Aorta (tissue), 5 donors: ENCODE data around the gene NDUFV1. TPM values are rescaled to one million over a fixed set of nuclear protein-coding genes. Genes with fewer than 3 reads are reported as not detected.
A peak's percentile ranks its signal among the peaks of the same experiment; 100 is the strongest.
"Not testable (repeated sequence)": the region's sequence is repeated elsewhere in the genome, so short reads cannot be mapped to it uniquely, and the experiment has no call there.

Experiments used
- ATAC-seq: fragments of 200-7000 bp; cut with Tn5 transposase; one replicate; pipeline ENCODE4 v1.9.1; 2022; ENCODE audit warnings: moderate library complexity; ENCODE audit not compliant: low FRiP score
- DNase-seq, 2 donors: peaks; one replicate each; pipeline ENCODE4 v3.0.0-alpha.2; 2020
- H3K27ac ChIP-seq, 2 donors: one replicate each; pipeline ENCODE4 v1.5.1; 2013; ENCODE audit warnings: low read length in 2 of 2, mild to moderate bottlenecking in 2 of 2, moderate library complexity in 2 of 2, control low read depth in 1 of 2, inconsistent platforms in 1 of 2, low read depth in 1 of 2
- H3K27me3 ChIP-seq, 2 donors: one replicate each; pipeline ENCODE4 v1.6.1; 2013; ENCODE audit warnings: control low read depth in 1 of 2, low read length in 1 of 2, mild to moderate bottlenecking in 1 of 2, moderate library complexity in 1 of 2; ENCODE audit not compliant: insufficient read depth in 2 of 2, control insufficient read depth in 1 of 2
- H3K36me3 ChIP-seq, 2 donors: one replicate each; pipeline ENCODE4 v1.6.1; 2013; ENCODE audit warnings: control low read depth in 1 of 2, low read length in 1 of 2, mild to moderate bottlenecking in 1 of 2; ENCODE audit not compliant: insufficient read depth in 2 of 2, control insufficient read depth in 1 of 2
- H3K4me1 ChIP-seq, 2 donors: one replicate each; pipeline ENCODE4 v1.6.1; 2013; ENCODE audit warnings: low read length in 2 of 2, control low read depth in 1 of 2, mild to moderate bottlenecking in 1 of 2, moderate library complexity in 1 of 2; ENCODE audit not compliant: insufficient read depth in 2 of 2, control insufficient read depth in 1 of 2
- H3K4me3 ChIP-seq, 2 donors: one replicate each; pipeline ENCODE4 v1.5.1; 2013; ENCODE audit warnings: low read length in 2 of 2, control low read depth in 1 of 2, mild to moderate bottlenecking in 1 of 2
- H3K9me3 ChIP-seq: one replicate; pipeline ENCODE4 v1.6.1; 2013; ENCODE audit warnings: mild to moderate bottlenecking, low read length; ENCODE audit not compliant: control insufficient read depth
- whole genome bisulfite sequencing, 2 donors: extraction: QIAGEN DNeasy Blood & Tissue Kit; methylation state at CpG; one replicate each; pipeline ENCODE4 v1.1.7; 2013; 5-methylcytosine and 5-hydroxymethylcytosine counted together
- intact Hi-C, 2 donors: fragments of 100-400 bp; cut with DNase I; formaldehyde crosslinking; loops; one replicate each; pipeline versions ENCODE4 v1.14.2 to v1.15.0; 2022
- polyA plus RNA-seq, 2 donors: library from polyadenylated mRNA; stranded (reverse); fragments of 200-250 nt; gene quantifications; one replicate each; pipeline ENCODE4 v1.2.3, GENCODE V29; 2013
- total RNA-seq, 2 donors: library from RNA; stranded (reverse); fragmentation: NEBNext Ultra II Directional; extraction: Animal tissue kit (Norgen Biotek cat#: 25700); gene quantifications; one replicate each; pipeline ENCODE4 v1.2.1, GENCODE V29; 2021
- donor health status: healthy with polysubstance abuse.
- donor health status: Bipolar disorder and iron deficiency.
- donor health status: DM: no; HTN: no; CAD: no.
- donor health status: DM: no; HTN: no; CAD: no.
- donor health status: DM: yes; HTN: yes; CAD: no.

Gene NDUFV1
- total and polyA plus RNA-seq, 4 donors = 104 to 295 (median 118) TPM

DNA sequence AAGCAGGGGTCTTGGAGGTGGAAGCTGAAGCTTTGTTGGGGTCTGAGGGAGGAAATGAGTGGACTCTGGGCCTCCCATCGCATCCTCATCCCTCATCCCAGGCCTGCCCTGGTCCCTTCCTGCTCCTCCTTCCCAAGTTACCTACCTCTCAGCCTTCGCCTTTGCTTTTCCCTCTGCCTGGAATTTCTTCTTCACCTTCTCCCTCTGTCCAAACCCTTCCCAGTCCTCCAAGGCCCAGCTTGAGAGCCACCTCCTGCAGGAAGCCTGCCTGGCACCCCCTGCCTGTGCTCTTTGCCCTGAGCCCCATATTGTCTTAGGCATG lies 25.1 kb downstream of the NDUFV1 start:
- H3K4me3 ChIP-seq = no peak overlapping the region
- no peak overlapping the region for H3K27ac ChIP-seq
- no peaks in the 10 kb centered on the region for H3K9me3 ChIP-seq
- no peak for DNase-seq
- no peaks in the 10 kb centered on the region for H3K36me3 ChIP-seq
- intact Hi-C loops = loop anchor here in 1 of 2 donors (2.0 kb wide), 1 partner anchor 27 kb away; no protein-coding TSS in a partner anchor
- no peaks in the 10 kb centered on the region for H3K4me1 ChIP-seq
- WGBS, 2 donors = 96 to 100% methylated on average over 1 to 2 of the region's 2 CpGs
- ATAC-seq = no peak
- H3K27me3 ChIP-seq = no peaks in the 10 kb centered on the region

DNA sequence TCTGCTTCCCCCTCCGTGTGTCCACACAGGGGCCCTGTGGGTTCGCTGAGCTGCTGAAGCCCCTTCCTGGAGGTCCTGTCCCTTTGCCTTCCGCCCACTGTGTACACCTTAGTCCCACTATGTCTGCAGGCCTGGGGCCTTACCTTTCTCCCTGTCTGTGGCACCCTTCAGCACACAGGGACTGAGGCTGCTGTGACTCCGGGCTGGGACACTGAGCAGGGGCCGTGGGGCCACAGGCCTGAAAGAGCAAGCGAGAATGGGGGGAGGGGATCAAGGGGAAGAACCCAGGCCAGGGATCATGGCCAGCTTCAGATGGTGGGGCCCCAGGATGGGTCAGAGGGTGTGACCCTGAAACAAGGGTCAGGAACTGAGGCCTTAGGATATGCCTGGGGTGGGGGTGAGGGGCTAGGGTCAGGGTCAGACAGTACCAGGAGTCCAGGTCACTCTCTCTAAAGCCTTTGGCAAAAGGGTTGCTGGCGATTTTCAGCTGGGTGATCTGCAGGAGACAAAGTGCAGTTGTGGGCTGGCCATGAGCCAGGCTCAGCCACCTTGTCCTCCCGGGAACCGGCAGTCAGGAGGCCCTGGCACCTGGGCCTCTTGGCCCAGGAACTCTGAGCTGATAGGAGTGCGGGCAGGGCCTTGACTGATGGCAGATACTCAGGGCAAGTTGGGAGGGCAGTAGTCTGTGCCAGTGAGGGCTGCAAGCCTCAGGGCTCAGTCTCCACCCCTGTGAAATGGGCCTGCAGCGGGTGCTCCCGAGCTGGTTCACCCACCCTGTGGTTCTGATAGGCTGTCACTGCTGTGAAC lies 25.6 kb downstream of the NDUFV1 start:
- intact Hi-C loops = no loop called here
- no peak for ATAC-seq

DNA sequence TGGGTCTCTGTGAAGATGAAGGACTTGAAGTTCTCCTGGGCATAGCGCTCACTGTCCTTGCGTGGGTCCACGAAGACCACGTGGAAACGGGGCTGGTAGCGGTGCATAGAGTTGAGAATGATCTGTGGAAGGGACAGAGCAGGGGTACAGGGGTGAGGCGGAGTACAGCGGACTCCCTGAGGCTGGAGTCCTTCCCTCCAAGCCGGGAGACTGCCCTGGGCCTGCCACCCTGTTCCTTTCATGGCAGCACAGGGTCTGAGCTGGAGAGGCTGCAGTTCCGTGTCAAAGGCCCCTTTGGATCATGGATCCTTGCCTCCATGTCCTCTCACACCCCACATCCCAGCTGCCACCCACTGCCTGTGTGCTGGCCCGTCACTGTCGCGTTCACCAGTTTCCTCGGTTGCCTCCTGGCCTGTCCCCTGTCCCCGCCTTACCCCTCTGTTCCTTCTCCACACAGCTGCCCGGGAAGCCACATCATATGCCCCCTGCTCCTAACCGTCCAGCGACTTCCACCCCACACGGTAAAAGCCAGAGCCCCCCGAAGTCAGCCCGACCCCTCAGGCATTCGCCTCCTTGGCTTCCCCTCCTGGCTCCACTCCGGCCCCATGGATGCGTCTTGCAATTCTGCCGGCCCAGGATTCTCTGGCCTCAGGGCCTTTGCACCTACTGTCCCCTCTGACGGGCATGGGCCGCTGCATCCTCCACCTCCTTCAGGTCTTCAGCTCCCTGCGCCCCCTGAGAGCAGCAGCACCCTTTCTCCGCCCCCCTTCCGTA lies 26.4 kb downstream of the NDUFV1 start:
- 94% methylated on average over 30 of the region's 30 CpGs for WGBS, 2 donors
- H3K9me3 ChIP-seq = no peaks in the 10 kb centered on the region
- H3K4me1 ChIP-seq = no peaks in the 10 kb centered on the region
- no peak overlapping the region for H3K27ac ChIP-seq
- H3K27me3 ChIP-seq = no peaks in the 10 kb centered on the region
- intact Hi-C loops = no loop called here
- H3K4me3 ChIP-seq = no peak overlapping the region
- H3K36me3 ChIP-seq = no peaks in the 10 kb centered on the region
- DNase-seq = peak in 1 of 2 donors; percentile 71
- no peak for ATAC-seq

More for the DNA sequence above, 25.6 kb downstream of the NDUFV1 start:
- H3K27ac ChIP-seq = no peak overlapping the region
- H3K4me1 ChIP-seq = no peaks in the 10 kb centered on the region
- peak in 1 of 2 donors; percentile 74 for DNase-seq
- no peaks in the 10 kb centered on the region for H3K36me3 ChIP-seq
- 88% methylated on average over 12 of the region's 12 CpGs for WGBS, 2 donors
- H3K9me3 ChIP-seq = no peaks in the 10 kb centered on the region
- H3K27me3 ChIP-seq = no peaks in the 10 kb centered on the region
- no peak overlapping the region for H3K4me3 ChIP-seq

DNA sequence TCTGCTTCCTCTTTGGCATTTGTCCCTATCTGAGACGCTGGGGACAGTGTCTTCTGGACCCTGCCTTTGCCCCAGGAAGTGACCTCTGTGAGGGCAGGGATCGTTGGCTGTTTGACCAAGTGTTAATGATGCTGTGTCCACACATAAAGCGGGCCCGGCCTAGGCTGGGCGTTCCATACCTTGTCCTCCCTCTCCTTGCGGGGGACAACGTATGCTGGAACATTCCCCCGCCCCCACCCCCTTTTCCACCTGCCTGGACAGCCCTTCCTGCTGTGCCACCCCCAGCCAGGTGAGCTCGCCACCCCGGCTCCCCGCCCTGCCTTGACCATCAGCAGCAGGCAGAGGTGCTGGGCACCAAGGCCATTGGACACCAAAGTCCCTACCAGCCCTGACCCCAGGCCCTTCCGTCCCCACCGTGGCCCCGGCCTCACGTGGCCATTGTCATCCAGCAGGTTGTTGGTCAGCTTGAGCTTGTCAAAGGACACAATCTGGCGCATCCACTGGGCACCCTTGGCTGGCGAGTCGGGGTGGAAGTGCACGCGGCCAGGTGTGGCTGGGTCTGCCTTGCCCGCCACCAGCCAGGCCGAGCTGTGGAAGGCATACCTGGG lies 27.1 kb downstream of the NDUFV1 start:
- H3K27me3 ChIP-seq = no peaks in the 10 kb centered on the region
- intact Hi-C loops = no loop called here
- 88 to 91% methylated on average over 22 of the region's 22 CpGs for WGBS, 2 donors
- no peaks in the 10 kb centered on the region for H3K4me1 ChIP-seq
- no peak overlapping the region for H3K4me3 ChIP-seq
- no peaks in the 10 kb centered on the region for H3K9me3 ChIP-seq
- no peaks in the 10 kb centered on the region for H3K36me3 ChIP-seq
- peak; percentile 54 to 66 for DNase-seq
- no peak overlapping the region for H3K27ac ChIP-seq
- ATAC-seq = no peak

DNA sequence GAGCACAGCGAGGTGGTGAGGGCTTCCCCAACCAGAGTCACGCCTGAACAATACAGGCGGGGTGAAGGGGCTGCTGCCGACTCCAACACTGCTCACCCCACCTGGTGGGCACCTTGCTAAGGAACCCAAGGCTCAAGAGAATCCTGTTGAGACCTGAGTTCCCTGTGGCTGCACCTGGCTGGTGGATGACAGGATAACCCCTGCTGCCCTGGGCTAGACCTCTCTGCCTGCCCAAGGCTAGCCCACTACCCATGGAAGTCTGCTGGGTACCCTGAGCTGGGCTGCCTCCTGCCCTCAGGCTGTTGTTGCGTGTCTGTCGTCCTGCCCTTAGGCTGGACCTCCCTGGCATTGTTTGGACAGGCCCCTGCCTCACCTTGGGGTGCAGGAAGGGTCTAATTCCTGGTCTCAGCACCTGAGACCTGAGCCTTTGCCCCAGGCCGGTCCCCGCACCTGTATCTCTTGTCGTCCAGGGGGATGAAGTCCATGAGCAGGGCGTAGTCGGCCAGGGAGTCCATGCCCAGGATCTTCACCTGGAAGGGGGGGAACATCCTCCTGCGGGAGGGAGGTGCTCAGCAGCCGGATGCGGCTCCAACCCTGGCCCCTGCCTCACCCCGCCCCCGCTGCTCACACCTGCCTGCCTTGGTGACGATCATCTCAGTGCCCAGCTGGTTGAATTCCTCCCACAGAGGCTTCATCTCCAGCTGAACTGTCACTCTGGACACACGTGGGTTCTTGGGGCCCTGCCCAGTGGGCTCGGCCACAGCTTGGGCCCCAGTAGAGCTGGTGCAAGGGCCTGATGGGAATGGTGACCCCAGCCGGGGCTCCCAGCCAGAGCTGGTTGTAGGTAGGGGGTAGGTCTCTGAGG lies 27.9 kb downstream of the NDUFV1 start:
- no peak overlapping the region for H3K4me3 ChIP-seq
- intact Hi-C loops = no loop called here
- ATAC-seq (no peak), DNase-seq (peak in 1 of 2 donors; percentile 34)
- 77 to 78% methylated on average over 20 of the region's 20 CpGs for WGBS, 2 donors
- no peaks in the 10 kb centered on the region for H3K36me3 ChIP-seq
- H3K9me3 ChIP-seq = no peaks in the 10 kb centered on the region
- H3K27me3 ChIP-seq = no peaks in the 10 kb centered on the region
- H3K4me1 ChIP-seq = no peaks in the 10 kb centered on the region
- H3K27ac ChIP-seq = no peak overlapping the region

DNA sequence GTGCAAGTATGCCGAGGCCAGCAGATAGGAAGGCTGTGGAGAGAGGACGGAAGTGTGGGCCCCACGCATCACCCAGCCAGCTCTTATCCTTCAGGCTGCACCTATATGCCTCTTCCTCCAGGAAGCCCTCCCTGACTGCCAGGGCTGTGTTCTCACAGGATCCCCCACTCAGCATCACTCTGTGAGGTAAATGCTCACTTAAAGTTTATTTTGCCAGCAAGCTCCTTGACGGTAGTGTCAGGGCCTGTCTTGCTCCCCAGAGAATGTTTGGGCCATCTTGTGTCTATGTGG lies 28.4 kb downstream of the NDUFV1 start:
- Histone ChIP-seq H3K9me3 (no peaks in the 10 kb centered on the region), H3K27me3 (no peaks in the 10 kb centered on the region), H3K4me3 (no peak overlapping the region), H3K4me1 (no peaks in the 10 kb centered on the region), H3K27ac (no peak overlapping the region), H3K36me3 (no peaks in the 10 kb centered on the region)
- DNase-seq (peak in 1 of 2 donors; percentile 55), ATAC-seq (no peak)
- intact Hi-C loops = no loop called here
- 83 to 87% methylated on average over 4 of the region's 4 CpGs for WGBS, 2 donors

DNA sequence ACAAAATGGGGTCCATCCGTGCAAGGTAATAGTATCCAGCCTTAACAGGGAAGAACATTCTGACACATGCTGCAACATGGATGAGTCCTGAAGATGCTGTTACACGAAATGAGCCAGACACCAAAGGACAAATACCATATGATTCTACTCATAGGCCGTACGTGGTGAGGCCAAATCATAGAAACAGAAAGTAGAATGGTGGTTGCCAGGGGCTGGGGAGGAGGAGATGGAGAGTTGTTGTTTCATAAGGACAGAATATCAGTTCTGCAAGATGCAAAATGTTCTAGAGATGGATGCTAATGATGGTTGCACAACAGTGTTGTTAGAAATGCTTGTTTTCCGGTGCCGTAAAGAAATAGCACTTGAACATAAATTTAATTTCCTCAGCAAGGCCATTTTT lies 30.2 kb downstream of the NDUFV1 start:
- H3K9me3 ChIP-seq = no peaks in the 10 kb centered on the region
- DNase-seq (no peak), ATAC-seq (no peak)
- intact Hi-C loops = no loop called here
- 85% methylated on average over 6 of the region's 6 CpGs for WGBS, 2 donors
- H3K4me1 ChIP-seq = no peaks in the 10 kb centered on the region
- no peak overlapping the region for H3K27ac ChIP-seq
- no peaks in the 10 kb centered on the region for H3K27me3 ChIP-seq
- H3K36me3 ChIP-seq = no peaks in the 10 kb centered on the region
- no peak overlapping the region for H3K4me3 ChIP-seq

DNA sequence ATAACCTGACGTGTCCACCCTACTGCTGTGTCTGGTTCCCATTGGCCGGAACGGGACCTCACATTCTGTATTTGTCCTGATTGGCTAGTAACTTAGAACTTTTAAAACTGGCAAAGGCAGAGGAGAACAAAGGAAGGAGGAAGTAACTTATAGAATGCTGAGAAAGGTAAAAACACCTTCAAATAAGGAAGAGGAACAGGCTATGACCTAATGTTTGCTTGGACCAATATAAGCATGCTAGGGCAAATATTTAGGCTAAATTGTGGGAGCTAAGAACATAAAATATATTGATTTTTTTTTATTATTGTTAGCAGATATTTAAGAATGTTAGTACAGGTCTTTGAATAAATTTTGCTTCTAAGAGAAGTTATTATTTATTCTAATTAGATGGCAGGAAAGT lies 30.7 kb downstream of the NDUFV1 start:
- H3K4me3 ChIP-seq, ATAC-seq, H3K27ac ChIP-seq, H3K36me3 ChIP-seq, intact Hi-C loops, H3K9me3 ChIP-seq, H3K4me1 ChIP-seq, H3K27me3 ChIP-seq: not testable (repeated sequence)
- WGBS, 2 donors = 77 to 79% methylated on average over 3 of the region's 3 CpGs
- DNase-seq = peak in 1 of 2 donors; percentile 22
